GM21360 (cell line): ENCODE measurements around the gene MRPS27.
A peak's percentile ranks its signal among the peaks of the same experiment; 100 is the strongest.

Source experiments
- ATAC-seq: cut with Tn5 transposase; IDR thresholded peaks from one replicate; pipeline ENCODE4 v1.9.1; 2021; ENCODE audit warnings: mild to moderate bottlenecking, moderate library complexity; ENCODE audit not compliant: unreplicated experiment

MRPS27 gene

DNA sequence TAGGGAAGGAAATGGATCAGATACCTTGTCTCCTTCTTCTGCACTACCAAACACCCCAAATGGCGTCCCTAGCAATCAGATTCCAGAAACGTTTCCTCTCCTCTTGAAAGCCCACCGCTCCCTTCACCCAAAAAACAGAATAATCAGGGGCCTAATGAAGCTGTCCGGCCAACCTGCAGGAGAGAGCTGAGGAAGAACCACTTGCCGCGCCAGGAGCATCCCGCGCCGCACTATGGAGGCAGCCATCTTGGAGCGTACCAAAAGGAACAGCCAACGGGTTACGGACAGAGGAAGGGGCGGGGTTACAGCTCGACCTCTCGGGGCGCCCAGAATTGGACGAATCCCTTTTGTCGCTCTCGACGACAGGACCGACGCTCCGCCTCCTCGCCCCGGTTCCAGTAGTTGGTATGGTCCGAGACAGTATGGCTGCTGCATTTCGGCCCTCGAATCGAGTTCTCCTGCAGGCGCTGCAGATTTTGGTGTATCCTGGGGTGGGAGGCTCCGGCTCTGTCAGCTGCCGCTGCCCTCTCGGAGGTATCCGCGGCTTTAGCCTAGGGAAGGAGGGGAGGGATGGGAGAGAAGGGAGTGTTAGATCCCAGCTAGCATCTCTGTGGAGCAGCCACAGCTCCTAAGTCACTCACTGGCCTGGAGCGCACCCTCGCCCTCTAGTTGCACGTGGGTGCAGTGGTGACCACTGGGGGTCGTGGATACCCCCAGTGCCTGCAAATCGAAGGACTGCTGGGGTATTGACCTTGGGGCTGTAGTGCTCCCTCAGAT, at the start of gene MRPS27, which contains the start of gene PTCD2:
MRPS27 (minus strand) TSS at position 265 of the 777 bp plus-strand sequence; CDS start at position 246, 19 bp downstream.
PTCD2 (plus strand) TSS at position 398 of the 777 bp plus-strand sequence; CDS start at position 408, 10 bp downstream.
- peak; percentile 99 for ATAC-seq

DNA sequence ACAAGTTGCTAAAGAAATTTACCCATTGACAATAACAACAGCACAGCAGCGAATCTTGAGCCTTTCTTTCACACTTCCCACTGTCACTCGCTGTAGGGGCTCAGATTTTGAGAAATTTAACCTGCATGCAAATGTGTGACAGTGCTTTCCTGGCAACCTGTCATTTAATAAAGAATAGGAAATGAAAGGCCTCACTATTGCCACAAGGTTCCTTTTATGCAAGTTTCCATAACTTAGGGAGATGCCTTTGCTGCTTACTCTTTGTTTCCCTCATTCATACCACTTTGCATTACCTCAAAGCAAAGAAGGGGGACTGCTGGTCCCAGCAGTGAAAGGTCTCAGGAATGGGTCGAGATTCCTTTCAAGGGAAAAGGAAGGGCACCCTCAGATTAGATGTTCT, 49.7 kb upstream of the MRPS27 start:
- no peak for ATAC-seq

DNA sequence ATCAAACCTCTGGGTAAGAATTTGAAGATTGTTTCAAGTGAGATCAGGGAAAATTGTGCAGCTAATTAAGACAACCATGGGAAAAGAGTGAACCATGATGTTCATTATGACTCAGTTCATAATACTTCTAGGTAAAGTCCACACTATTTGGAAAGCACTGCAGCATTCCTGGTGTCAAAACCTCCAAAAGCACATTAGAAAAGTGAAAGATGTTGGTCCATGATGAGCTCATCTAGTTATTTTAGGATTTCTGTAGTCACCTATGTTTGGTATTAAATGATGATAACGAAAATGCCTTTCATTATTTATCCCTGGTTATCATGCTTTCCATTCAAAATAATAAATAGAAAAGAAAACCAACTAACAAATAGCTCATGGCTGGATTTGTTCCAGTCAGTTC, 49.3 kb upstream of the MRPS27 start:
- no peak for ATAC-seq

DNA sequence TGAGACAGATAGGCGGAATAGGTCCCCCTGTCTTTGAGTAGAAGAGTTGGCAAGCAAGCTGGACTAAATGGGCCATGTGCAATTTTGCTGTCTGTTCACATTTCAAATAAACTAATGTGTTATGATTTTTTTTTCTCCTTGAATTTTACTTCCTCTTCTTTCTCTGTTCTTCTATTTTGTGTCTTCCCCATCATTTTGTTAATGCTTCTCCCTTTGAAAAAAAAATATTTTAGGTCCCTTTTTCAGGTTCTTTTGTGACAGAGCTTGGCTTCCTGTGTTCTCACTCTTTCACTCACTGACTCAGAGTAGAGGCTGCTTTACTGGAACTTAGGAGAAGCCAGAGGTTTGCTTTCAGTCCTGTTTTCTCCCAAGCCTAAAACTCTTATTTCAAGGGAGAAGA, 48.2 kb upstream of the MRPS27 start:
- no peak for ATAC-seq

DNA sequence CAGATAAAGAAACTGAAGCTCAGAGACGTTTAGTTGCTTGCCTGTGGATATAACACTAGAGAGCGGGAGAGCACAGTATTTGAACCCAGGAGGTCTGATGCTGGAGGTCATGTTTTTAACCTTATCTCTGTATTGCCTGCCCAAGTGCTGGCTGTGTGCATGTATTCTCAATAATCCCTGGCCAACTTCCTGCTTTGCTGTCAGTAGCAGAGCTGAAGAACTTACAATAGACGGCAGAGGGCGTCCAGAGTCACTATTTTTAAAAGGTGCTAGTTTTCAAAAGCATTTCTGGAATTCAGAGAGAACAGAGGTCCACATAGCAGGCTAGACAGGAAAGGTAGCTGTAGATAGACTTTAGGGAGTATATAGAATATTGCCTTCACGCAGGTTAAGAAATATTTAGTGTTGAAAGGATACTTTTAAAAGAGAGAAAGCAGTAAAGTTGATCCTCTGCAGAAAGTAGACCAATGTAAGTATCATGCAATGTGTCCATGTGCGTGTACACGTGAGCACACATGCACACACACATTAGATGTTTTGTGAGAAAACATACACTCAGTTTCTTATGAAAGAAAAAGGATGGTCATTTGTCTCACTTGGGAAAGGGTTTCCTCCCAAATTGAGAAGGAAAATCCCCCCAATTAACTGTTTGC, 46.4 kb upstream of the MRPS27 start:
- ATAC-seq = no peak

DNA sequence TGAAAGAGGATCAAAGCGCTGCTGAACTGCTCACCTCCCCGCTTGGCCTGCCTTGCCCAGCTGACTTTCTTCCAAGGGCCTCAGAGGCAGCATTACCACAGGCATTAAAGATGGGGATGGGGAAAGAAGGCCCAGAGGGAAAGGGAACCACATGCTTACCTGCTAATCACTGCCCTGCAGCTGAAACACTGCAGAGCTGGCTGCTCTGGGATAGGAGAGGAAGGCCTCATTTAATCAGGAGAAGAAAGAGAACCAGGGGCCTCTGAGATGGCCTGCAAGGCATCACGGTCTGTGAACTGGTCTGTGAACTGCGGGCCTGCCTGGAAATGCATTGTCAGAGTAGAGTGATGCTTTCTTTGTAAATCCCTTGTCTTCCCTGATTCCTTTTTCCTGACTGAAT, 44.9 kb upstream of the MRPS27 start:
- no peak for ATAC-seq

DNA sequence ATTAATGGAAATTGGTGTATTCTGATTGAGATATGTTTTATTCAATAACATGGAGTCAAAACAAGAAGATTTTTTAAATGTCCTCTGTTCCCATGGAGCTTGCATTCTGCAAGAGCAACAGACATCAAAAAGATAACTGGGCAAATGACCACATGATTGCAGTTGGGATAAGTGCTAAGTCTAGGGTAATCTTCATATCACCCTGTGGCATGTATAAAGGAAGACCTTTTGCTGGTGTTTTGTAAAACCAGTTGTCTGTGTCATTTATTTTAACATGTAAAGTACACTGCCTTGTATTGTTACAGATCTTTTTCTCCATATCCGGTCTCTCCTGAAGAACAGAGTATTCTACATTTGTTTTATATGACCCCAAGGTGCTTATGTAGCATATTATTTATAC, 44.1 kb upstream of the MRPS27 start:
- no peak for ATAC-seq

DNA sequence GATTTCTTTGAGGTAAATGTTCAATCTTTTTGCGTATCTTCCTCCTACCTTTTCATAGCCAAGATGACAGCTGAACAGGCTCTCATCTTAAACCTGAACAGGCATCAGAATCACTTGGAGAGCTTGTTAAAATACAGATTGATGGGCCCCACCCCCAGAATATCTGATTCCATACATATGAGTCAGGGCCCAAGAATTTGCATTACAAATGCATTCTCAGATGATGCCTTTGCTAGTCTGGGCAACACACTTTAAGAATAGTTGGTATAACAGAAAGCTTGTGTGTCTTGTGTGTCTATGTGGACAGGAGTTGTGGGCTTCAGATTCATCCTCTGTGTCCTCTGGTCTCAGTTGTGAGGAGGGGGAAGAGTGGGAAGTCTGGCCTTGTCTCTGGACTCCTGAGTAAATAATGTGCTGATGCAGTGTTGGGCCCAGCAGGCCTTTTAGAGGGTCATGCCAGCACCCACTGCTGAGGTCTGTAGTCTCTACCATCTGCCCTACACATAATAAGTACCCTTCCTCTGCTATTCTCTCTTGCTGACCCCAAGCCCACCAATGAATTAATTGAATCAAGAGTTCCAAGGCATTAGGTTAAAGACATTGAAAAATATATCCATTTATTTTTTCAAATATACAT, 43.2 kb upstream of the MRPS27 start:
- ATAC-seq = no peak

DNA sequence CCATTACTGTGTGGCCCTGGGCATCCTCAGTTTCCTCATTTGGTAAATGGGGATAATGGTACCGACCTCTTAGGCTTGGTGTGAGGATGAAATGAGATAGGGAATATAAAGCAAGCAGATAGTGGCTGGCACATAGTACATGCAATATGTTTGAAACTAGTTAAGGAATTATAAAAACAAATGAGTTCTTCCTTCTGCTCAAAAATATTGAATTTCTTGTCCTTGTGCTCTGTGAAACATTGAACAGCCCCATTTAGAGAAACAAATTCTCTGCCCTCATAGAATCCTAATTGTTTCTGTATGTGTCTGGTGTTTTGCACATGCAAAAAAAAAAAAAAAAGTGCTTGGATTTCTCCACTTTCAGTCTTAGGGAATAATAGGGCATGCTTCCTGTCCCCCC, 39.8 kb upstream of the MRPS27 start:
- no peak for ATAC-seq

DNA sequence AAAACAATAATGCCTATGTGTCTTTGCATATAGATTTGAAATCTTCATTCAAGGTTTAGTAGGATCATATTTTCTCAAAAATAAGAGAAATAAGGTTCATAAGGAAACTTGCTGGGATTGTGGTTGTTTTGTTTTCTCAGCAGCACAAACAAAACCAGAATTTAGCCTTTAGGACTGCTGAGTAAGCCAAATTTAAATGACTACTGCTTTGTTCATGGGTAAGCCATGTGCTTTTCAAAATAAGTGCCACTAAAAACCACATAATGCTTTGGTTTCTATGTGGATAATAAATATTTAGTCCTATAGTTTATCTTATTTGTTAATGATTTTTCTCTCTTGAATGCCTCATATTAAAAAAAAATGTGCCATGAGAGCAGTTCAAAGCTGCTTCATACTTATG, 38.9 kb upstream of the MRPS27 start:
- no peak for ATAC-seq

DNA sequence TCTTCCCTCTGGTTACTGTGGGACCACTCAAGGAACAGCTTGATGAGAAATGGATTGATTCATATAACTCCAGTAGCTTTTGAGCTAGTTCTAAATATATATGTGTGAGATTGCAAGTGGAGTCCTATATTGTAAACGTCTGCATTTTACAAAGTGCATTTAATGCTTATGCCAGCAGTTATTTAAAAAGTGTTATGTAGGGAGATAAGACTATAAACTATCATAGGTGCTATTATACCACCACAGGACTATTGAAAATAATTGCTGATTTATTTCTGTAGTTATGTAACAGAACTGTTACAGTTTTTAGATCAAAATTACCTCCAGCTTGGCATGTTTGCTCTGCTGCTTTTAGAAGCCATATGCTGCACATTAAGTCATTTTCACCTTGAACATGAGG, 36.3 kb upstream of the MRPS27 start:
- no peak for ATAC-seq

DNA sequence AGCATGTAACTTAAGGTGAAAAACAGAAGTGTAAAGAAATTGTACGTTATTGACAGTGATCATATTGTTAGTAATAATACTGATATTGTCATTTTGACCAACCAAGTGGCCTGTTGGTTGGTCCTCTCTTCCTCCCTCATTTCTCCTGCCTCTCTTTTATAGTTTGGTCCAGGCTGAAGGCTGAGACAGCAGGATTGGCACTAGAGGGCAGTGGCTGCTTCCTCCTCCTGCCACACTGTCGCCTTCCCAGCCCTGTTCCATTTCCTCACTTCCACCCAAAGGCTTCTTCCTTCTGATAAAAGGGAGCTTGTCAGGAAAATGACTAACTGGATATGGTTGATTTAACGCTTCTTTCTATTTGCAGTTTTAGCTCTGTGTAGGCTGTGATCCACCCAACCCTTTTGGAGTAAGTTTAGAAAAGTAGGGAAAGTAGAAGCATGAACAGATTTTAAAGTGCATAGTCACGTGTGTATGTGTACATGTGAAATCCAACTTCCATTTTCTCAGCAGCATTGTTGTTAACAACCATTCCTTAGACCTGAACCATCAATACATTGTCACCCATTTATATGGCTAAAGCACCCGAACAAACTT, 35.8 kb upstream of the MRPS27 start:
- ATAC-seq = no peak

DNA sequence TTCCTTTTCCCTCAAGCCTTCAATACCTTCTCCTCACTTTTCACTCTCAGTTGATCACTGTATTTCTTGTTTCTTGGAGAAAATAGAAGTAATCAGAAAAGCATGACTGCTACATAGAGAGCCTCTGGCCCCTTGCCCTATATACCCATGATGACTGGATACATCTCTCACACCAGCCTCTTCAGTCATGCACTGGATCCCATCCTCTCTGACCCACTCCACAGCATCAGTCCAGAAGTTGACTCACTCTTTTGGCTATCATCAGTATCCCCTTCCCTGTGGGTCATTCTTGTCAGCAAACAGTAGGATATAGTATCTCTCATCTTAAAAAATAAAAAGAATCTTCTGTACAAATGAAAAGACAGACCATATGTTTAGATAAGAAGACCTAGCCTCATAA, 33.0 kb upstream of the MRPS27 start:
- no peak for ATAC-seq

DNA sequence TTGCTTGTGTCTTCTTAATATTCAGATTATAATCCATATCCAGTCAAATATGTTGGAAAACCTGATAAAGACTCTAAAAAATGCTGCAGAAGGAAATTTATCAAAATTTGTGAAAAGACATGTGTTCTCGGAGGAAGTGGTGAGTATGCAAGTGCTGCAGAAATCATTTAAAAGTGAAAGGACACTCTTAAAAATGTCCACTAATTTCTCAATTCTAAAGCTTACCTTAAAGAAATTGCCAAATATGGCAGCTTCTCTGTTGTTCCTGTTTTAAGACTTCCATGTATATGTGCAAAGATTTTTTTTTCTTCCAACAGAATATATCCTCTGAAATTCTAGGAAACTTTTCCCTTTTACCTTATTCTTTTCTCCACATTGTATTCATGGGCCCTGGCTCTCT, 32.6 kb upstream of the MRPS27 start:
- ATAC-seq = no peak

DNA sequence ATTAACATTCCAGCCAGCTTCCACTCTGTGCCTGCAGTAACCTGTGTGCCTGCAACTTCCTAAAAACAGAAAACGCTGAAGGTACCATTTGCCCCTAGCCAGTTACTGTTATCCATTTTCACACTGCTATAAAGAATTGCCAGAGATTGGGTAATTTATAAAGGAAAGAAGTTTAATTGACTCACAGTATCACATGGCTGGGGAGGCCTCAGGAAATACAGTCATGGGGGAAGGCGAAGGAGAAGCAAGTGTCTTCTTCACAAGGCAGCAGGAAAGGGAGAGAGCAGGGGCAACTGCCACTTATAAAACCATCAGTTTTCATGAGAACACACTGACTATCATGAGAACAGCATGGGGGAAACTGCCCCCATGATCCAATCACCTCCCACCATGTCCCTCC, 31.3 kb upstream of the MRPS27 start:
- ATAC-seq = no peak

DNA sequence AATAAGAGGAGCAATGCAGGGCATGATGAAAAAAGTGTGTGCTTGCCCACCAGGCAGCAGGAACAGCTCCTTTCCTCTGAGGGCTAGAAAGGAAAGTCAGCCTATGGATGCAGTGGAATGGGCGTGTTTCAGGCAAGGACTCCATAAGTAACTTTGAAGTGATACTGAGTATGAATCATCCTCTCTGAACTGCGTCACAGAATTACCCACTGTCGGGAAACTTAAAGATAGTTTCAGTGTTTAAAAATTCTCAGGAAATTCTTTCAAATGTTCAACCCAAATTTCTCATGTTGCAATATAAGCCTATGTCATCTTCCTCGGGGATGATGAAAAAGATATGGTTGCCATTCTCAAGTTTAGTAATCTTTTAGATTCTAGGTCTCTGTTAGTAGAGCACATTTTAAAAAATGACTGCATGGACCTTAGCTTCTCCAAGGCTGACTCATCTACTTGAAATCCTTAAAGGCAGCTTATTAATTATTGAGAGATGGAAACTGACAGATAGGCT, 27.8 kb upstream of the MRPS27 start:
- no peak for ATAC-seq

DNA sequence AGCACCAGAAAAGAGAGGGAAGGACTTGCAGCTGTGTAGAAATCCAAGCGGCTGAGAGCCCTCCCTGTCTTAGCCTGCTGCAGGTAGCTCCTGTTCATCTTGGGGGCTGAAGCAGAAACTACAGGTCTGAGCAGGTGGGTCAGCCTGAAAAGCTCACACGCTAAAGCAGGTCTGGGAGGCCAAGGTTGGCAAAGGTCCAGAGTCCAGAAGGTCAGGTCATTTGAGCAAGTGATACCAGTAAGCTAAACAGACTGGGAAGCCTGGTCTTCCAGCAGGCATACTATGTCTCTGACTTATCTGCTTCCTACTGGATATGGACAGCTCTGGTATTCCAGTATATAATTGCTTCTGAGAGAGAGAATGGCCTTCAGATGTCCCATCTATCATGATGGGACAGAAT, 26.4 kb upstream of the MRPS27 start:
- ATAC-seq = no peak

DNA sequence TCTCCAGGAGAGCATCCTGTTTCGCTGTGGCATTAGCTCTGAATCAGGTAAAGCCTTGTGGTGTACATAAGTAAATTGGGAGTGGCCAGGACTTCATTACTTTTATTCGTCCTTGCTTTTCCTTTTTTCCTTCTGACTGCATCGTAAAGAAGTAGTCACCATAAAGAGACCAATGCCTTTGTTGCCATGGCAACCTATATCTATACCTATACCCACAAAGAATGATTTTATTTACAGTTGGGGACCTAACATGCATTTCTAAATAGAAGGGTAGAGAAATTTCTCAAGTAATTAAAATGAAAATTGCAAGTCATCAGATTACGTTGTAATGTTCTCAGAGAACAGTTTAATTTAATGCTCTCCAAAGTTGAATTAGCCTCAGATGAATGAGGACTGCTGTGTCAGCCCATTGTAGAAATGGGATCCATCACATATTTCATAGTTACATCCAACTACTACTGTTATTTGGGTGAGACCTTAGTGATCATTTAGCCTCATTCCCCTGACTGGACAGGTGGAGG, 18.7 kb upstream of the MRPS27 start:
- ATAC-seq = no peak

DNA sequence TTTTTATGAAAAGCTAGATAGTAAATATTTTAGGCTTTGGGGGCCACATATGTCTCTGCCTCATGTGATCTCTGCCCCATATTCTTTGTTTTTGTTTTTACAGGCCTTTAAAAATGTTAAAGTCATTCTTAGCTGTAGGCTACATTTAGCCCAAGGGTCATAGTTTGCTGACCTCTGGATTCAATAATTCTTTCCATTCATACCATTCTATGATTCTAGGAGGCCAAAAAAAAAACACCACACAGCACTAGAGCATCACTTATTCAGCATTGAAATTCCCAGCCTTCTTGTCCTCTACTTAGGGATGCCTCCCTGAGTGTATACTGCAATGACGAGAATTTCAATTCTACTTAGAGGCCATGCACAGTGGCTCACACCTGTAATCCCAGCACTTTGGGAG, 17.1 kb upstream of the MRPS27 start:
- ATAC-seq = no peak

DNA sequence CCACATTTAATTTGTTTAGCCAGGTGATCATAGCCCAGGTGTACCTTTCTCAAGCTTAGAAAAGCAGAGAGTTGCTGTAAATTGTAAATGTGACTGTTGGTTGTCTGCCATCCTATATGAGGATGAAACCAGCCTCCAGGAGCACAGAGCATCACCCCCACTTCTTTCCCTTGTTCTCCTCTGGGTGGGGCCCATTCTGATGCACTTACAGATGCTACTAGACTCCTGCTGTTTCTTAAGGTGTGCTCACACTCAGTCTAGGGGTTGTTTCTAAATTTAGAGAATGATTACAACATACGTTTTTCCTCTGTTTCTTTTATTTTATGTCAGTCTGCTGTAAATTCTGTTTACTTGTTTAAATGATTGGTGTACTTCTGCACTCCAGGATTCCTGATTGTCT, 10.7 kb upstream of the MRPS27 start:
- no peak for ATAC-seq

DNA sequence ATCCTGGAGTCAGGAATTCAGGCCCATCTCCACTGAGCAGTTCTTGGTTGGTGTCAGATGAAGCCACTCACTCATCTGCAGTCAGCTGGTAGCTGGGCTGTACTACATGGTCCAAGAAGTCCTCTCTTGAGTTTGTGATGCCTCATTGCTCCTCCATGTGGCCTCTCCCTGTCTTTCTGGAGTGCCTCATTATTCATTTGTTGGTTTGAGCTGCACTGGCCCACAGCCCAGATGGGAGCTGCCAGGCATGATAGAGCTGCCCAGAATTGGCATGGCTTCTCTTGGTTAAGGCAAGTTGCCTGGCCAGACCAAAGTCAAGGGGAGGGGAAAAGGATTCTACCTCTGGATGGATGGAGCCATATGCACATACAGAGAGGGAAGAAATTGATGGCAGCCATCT, 8.1 kb upstream of the MRPS27 start:
- ATAC-seq = no peak
